Endothelial cell of umbilical vein (primary cell): ENCODE data around the gene OR5K2.

ENCODE experiments used
- CTCF ChIP-seq, 2 donors: IDR thresholded peaks; 1 replicate in 1 of 2; 2 replicates in 1 of 2; pipeline ENCODE4 v1.5.1; 2011; ENCODE audit warnings: low read length in 2 of 2, mild to moderate bottlenecking in 2 of 2, moderate library complexity in 2 of 2, control low read depth in 1 of 2, inconsistent platforms in 1 of 2, low read depth in 1 of 2; ENCODE audit not compliant: insufficient read depth in 1 of 2; ENCODE audit errors: extremely low read depth in 1 of 2
- MAX ChIP-seq: IDR thresholded peaks from 2 replicates; pipeline ENCODE4 v1.6.1; 2011; ENCODE audit not compliant: insufficient read depth, insufficient read length

- no peak for TF ChIP-seq MAX
- TF ChIP-seq CTCF (IDR thresholded peaks at IDR 0.05; ENCODE audit: extremely low read depth in 1 of 2, insufficient read depth in 1 of 2, low read depth in 1 of 2, low read length in 2 of 2) = no peak
These were observed 32.5 kb downstream of the OR5K2 start for GRCh38 chr3:98529856-98530459.
